GM21723 (cell line): ENCODE measurements around the gene ADD3.
A peak's percentile ranks its signal among the peaks of the same experiment; 100 is the strongest.

Experiments used
- ATAC-seq: cut with Tn5 transposase; IDR thresholded peaks from one replicate; pipeline ENCODE4 v1.9.1; 2021; ENCODE audit warnings: mild to moderate bottlenecking, moderate library complexity; ENCODE audit not compliant: unreplicated experiment

Gene ADD3, protein sequence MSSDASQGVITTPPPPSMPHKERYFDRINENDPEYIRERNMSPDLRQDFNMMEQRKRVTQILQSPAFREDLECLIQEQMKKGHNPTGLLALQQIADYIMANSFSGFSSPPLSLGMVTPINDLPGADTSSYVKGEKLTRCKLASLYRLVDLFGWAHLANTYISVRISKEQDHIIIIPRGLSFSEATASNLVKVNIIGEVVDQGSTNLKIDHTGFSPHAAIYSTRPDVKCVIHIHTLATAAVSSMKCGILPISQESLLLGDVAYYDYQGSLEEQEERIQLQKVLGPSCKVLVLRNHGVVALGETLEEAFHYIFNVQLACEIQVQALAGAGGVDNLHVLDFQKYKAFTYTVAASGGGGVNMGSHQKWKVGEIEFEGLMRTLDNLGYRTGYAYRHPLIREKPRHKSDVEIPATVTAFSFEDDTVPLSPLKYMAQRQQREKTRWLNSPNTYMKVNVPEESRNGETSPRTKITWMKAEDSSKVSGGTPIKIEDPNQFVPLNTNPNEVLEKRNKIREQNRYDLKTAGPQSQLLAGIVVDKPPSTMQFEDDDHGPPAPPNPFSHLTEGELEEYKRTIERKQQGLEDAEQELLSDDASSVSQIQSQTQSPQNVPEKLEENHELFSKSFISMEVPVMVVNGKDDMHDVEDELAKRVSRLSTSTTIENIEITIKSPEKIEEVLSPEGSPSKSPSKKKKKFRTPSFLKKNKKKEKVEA

DNA sequence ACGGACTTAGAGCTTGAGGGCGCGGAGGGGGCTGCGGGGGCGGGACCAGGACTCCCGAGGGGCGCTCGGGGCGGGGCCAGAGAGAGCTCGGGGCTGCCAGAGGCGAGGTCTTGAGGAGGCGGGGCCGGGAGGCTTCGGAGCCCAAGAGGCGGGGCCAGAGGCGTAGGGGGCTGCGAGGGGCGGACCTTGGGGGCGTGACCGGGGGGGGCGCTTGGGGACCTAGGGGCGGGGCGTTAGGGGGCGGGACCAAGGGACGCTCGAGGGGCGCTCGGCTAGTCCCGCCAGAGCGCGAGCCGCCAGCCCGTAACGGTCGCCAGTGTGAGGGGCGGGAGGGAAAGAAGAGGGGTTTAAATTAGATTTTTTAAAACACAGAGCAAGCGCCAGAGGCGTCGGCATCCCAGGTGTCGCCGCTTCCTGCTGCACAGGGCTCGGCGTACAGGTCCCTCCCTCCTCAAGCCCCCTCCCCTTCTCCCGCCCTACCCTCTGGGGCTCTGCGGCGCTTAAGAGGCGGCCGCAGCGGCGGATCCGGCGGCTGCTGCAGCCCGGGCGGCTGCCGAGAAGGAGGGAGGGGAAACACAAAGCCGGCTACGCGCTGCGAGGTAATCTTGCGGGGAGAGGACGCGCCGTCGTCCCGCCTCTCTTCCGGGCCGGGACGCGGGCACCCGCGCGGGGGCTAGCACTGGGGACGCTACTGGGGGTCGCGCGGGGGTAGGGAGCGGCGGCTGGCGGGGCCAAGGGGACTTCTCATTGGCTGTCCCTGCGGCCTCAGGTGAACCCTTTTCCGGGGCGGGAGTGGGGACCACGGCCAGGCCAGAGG, at the start of gene ADD3:
Gene ADD3, plus strand, starts transcription at position 284 of the 817 bp plus-strand sequence. CDS start 92,670 bp downstream, outside the sequence.
- ATAC-seq = peak; percentile 63

DNA sequence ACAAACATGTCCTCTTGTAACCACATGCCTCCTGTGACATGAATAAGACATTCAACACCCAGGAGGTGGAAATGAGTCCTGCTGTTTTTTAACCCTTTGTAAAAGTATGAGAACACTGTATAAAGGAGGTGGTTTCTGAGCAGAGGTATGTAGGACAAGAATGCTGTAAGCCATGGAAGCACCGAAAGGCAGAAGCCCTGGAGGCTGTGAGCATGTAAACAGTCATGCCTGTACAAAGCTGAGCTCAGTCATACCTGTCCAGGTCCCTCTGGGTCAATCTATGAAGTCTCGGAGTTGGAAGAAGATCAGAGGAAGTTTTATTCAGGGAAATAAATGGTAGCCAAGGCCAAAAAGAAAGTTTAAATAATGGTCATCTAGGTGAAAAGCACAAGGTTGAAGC, 49.7 kb upstream of the ADD3 start:
- ATAC-seq = no peak

DNA sequence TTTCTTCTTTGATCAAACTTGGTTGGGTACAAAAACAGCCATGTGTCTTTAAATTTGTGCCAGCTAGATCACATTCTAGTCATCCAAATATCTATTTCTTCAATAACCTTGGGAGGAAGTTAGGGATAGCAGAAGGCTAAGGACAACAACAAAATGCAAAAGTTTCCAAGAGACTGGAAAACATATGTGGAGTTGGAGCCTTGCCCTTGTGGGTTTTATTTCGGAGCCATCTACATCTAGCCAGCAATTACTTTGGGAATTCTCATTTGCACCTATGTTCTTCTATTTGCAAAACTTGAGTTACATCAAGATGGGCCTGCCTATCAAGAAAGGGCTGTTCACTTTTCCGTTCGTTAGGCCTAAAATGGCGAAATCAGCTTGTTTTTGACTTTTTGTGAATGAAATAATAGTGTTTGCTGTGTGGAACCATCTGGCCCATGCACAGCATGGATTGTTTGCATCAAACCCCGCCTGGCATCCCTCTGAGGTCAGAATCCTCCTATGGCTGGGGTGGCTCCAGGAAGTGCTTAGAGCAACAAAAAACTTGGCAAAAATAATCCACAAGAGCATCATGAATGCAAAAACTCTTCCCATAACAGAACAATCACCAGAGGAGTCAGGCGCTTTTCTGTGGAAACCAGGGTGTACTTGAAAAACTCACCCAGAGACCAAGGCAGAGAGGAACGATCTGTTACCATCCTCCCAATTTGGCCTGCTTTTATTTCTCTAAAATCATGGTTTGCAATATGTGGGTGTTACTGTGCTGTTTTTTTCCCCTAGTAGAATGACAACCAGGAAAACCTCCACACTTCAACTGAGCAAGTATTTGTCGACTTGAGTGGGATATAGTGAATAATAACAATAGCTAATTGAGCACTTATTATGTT, 48.3 kb upstream of the ADD3 start:
- ATAC-seq = no peak

DNA sequence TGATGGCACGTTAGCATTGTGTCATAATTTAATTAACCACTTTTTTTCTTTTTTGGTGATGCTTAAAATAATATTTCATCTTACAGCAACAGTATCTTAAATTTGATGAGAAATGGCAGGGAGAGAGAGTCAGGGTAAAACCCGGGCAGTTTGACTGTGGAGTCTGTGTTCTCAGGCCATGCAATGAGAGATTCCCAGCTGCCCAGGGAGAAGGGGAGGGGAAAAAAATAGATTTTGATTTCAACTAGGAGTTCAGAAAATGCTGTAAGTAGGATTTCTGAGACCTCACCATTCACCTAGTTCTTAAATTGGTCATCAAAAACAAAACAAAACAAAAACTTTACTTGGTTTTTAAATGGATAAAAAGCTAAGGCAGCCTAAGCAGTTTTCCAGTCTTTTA, 47.1 kb upstream of the ADD3 start:
- ATAC-seq = no peak

DNA sequence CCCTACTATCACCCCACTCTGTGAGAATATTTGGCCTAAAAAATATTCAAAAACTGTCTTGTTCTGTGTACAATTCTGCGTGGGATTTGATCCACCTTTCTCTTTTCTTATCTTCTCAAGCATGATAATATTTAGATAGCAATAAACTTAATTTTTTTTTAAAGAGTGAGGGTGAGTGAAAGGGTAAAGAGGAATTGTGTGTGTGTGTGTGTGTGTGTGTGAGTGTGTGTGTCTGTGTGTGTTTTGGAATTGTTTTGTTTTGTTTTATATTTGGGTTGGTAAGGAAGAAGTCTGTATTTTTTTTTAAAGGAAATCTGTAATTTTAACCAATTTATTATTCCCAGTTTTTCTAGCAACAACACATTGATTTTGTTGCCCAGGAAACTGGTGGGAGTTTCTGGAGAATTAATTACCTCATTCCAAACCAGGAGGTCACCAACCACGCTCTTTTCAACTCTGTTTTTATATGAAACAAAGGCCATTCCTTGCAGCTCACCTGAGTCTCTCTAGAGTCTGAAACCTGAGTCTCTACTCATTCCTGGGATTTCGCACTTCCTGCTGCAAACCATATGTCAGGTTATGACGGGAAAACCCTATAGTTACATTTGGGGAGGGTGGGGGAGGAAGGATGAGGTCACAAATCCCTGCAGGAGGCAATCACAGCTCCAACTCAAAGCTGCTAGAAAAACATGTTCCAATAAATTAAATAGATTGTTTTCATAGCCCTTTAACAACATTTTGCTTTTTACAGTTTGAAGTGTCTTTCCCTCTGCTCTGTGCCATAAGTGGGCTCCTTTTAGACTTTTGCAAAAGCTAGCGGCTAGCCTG, 46.4 kb upstream of the ADD3 start:
- no peak for ATAC-seq

DNA sequence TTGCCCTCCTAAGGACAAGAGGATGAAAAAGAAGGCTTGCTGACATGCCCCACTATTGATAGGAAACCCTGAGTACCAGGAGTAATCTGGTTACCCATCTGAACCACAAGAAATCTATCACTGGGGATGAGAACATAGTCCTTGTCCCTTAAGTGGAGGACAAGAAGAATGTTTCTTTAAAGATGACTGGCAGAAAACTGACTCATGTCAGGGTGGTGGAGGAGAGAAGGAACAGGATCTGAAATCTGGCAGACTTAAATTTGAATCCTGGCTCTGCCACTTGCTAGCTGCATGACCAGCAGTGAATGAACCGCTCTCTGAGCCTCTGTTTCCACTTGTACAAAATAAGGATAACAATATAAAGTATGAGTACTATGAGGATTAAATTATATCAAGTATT, 45.5 kb upstream of the ADD3 start:
- ATAC-seq = no peak

DNA sequence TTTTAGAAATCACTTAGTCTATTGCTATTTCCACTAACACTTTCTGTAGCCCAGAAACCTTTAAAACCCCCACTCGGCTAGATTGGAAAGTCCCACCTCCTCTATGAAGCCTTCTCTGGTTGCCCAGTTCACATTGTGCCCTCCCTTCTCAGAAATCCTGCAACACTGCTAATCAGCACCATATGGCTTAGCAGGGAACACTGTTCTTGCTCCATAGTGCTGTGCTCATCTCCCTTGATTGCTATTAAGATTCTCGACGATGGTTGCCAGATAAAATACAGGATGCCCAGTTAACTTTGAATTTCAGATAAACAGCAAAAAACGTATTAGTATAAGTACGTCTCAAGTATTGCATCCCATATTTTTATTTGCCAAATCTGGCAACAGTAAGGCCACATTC, 44.3 kb upstream of the ADD3 start:
- ATAC-seq = no peak

DNA sequence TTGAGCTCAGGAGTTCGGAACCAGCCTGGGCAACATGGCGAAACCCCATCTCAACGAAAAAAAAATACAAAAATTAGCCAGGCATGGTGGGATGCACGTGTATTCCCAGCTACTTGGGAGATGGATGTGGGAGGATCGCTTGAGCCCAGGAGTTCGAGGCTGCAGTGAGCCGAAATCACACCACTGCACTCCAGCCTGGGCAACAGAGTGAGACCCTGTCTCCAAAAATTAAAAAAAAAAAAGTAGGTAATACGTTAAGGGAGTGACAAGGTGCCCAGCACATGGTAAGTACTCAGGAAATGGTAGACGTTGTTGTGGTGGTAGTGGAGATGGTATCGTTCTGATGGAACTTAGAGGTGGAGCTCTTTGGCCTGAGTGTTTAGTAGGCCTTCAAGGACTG, 43.5 kb upstream of the ADD3 start:
- no peak for ATAC-seq

DNA sequence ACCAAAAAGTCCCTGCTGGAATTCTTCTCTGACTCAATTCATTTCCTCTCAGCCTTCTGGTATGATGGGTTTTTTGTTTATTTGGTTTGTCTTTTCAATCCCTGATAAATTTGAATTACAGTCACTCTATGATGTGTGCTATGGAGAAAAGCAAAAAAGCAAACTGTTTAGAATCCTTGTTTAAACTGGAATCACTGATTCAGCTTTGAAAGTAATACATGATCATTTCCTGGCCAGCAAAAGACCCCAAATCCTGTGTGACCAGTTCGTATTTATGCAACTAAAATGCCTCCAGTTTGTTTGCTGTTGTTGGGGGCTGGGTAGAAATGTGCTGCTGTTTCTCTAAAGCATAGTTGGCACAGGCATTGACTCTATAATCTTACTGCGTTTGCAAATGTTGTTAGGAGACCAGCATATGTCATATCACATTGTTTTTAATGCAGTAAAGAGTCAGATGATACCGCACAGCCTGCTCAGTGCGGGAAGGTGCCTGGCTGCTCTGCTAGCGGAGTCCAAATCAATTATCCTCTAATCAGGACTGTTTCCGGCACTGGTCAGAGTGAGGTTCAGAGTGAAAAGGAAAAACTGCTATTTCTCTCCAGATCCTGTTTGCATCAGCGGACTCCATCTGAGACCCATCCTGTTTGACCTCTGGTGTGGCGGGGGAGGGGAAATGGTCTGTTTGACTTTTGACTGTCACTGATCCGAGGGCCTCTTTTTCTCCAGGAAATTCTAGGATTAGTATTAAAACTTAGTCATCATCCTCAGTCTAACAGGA, 40.6 kb upstream of the ADD3 start:
- no peak for ATAC-seq

DNA sequence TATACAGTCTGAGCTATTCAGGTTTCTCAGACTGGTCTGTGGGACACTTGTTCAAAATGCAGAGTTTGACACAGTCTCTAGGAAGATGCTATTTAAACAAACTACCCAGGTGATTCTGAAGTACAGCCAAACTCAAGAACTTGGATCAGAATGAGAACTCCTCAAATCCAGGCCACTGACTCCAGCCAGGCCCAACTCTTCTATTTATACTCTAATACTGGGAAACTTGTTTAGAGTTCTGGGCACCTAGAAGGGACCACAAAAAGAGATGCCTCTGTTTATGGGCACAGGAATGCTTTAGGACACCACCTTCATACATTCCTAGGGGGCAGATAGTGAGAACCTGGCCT, 40.1 kb upstream of the ADD3 start:
- no peak for ATAC-seq

DNA sequence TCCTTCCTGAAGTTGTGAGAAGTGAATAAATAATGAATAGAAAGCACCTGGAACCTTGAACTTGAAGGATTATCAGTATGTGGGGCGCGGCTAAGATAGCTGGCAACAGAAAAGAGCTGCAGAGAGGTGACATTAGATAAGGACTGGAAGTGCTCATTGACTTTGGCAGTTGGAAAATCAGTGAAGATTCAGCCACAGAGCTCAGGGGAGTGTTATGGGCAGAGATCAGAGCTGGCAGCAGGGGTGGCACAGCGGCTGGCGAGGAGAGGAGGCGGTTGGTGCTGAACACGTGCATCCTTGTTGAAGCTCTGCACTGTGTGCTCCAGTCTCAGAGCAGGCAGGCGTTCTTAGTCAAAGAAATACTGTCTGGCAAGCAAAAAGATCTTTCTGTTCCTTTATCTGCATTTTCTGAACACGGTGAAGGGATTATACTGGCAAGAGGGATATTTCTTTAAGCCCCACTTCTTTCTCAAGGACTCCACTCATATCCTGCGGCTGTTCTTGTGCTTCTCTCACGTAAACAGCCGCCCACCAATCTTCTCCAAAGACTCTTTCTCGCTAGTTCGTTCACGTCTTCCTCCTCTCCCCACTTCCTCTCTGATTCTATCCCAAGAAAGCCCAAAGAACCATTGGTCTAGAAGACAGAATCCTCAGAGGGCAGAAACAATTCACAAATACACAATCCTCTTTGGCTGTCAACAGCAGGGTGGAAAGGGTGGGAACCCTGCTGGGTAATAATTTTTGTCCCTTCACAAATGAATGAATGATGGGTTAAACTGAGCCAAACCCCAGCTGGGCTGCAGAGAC, 38.6 kb upstream of the ADD3 start:
- ATAC-seq = no peak

DNA sequence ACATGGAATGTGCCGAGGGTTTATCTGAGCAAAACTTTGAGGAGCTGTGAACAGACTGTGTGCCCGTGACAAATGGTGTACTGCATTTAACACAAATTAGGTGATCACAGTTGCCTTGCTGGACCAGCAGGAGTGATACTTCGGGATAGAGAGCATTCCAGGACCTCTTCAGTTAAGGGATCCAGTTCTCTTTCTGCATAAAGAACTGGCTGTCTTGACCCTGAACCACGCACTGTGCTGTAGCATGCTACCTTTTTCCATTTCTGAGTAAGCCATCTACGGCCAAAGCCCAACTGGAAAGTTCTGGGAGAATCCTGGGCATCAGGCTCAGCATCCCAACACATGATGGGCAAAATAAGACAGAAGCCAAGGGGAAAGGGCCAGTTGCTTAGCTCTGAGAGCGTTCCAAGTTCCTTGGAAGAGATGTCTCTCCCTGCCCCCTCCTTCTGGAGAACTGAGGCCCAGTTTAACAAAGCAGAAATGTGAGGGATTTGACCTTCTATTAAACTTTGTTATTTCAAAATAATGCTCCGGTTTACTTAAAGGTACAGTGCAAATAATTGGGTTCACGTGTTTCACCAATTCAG, 37.9 kb upstream of the ADD3 start:
- no peak for ATAC-seq

DNA sequence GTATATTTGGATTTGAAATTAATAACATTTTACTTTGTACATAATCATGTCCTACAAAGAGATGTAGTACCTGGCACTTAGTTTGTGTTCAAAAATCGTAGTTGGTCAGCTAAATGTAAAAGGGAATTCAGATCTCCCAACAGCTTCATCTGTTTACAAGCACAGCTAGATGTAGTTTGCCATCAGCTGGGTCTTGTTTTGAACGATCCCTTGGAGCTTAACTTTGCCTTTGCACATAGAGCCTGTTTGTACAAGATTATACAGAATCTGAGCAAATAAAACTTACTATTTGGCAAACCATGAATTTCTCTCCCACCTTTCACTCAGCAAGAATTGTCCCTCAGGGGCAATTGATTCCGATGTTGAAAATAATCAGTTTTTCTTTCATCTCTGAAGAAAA, 36.1 kb upstream of the ADD3 start:
- no peak for ATAC-seq

DNA sequence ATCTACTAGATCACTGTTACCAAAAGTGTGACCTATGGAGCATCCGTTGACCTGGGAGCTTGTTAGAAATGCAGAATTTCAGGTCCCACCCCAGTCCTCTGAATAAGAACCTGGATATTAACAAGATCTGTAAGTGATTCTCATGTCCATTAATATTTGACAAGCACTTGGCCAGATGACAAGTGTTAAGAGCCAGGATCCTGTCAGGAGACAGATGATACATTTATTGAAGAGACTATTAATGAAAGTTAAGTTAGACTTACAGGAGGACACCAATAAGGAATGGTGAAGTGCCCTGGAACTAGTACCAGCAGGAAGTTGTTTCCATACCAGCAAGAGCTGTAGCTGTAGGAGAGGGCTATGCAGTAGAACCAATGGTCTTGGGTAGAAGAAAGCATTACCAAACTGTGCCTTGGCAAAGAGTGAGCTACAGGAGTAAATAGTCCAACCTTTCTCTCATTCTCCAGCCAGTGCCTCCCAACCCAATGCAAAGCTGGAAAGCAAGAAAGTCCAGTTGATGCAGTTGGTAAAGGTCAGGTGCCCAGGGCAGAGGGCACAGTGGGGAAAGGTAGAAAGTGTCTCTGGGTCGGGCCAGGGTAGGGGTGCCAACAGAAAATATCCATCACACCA, 35.3 kb upstream of the ADD3 start:
- ATAC-seq = no peak

DNA sequence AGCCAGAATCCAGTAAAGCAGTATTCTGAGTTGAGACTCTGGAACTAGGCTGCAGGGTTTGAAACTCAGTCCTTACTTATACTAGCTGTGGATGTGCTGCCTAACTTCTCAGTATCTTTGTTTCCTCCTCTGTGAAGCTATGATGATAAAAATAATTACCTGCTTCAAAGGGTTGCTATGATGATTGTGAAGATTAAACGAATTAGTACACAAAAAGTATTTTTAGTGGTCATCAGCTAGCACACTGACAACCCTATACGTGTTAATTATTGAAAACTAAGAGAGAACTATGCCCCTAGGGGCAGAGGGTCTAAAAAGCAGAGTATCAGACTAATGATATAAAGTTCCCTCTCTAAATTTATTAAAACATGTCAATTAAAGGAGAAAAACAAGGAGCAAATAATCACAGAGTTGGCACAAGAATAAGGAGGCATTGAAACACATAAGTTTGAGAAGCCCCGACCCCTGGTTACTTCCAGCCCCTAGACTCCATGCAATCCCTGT, 34.4 kb upstream of the ADD3 start:
- no peak for ATAC-seq

DNA sequence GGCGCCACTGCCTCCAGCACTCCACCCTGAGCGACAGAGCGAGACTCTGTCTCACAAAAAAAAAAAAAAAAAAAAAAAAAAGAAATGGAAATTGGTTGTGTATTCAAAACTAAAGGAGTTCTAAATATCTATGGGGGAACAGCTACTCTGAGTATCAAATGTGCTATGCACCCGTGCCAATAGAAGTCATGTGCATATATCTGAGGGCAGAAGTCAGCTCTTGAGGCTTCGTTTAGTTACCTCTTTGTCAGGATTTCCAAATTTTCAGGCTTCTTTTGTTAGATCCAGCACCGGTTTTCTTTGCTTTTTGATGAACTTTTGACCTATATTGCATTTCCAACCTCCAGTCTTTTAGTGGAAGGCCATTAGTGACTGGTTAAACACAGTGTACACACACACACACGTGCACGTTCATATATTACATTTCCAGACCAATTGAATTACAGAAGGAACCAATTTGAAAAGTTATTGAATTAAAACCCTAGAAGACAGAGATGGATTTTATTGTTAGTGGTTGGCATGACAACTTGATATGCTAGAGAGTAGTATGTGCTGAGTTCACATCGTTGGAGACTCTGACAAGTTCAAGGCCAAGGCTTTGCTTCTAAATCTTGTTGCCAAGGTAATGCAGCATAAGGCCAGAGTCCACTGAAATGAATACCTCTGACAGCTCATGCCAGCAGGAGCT, 33.1 kb upstream of the ADD3 start:
- ATAC-seq = no peak
